LNCAP (cell line): ENCODE data around the gene LRFN2.

Experiments
- CTCF ChIP-seq: fragments of 450-650 bp; IDR thresholded peaks from 2 replicates; pipeline ENCODE4 v1.5.1; 2017; ENCODE audit warnings: mild to moderate bottlenecking

The LRFN2 gene

DNA sequence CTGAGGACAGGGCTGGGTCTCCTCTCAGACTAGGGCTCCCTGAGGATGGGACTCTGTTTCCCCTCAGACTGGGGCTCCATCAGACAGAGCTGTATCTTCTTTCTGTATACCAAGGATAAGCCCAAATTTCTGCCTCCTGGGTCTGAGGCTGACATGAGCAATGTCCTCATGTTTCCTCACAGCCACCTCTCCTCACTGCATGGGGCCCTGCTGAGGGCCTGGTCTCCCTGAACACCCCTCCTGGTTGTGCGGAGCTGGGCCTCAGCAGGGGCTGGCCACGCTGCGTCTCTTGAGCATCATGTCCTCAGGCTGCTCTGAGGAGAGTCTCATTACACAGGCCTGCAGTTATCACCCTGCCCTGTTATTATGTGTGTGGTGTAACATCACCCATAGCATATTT lies 144.6 kb downstream of the LRFN2 start:
- no peak for TF ChIP-seq CTCF

GRCh38 chr6:40441150-40441549 lies 146.0 kb downstream of the LRFN2 start:
- no peak for TF ChIP-seq CTCF

- no peak for TF ChIP-seq CTCF
Measured at GRCh38 chr6:40440053-40440452, 147.1 kb downstream of the LRFN2 start.

- TF ChIP-seq CTCF, result no peak
Measured at GRCh38 chr6:40439026-40439800, 148.0 kb downstream of the LRFN2 start.

DNA sequence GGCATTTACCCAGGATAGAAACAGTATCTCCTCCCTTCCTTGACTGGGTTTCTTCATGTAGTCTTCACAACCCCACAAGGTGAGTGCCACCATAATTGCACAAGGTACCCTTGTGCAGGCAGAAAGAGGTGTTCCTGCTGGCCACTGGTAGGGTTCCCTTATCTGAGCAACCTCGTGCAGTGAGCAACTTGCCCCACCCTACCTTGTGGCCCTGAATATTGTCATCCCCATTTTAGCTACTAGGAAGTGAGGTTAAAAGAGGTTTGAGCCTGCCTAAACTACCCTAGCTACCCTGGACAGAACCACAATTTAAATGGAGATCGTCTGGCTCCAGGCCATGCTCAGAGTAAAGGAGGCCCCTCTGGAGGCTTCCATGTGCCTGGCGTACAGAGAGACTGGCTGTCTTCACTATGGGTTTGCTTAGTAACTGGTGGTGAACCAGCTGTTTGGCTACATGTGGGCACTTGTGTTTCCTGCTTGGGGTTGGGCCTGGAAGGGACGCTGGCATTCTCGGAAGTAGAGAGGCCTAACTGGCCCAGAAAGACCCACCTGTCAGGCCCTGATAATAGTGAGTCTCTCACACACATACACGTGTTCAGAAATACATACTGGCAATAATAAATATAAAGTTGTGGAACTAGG lies 148.8 kb downstream of the LRFN2 start:
- no peak for TF ChIP-seq CTCF

DNA sequence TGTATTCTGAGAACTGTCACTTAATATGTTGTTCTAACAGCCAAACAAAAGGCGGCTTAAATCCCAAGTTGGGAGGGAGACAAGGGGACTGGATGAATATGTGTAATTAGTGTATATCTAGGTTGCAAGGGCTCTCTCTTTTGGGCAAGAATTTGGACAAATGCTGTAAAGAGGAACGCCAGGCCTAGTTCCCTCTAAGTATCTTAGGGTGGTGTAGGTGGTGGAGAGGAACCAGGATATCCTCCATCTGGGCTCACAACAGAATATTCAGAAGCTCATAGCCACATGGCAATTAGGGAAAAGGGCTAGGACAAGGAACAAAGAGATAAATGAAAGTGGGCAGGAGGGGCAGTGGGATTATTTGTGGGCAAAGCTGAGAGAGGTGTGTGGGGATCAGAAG lies 149.5 kb downstream of the LRFN2 start:
- no peak for TF ChIP-seq CTCF

DNA sequence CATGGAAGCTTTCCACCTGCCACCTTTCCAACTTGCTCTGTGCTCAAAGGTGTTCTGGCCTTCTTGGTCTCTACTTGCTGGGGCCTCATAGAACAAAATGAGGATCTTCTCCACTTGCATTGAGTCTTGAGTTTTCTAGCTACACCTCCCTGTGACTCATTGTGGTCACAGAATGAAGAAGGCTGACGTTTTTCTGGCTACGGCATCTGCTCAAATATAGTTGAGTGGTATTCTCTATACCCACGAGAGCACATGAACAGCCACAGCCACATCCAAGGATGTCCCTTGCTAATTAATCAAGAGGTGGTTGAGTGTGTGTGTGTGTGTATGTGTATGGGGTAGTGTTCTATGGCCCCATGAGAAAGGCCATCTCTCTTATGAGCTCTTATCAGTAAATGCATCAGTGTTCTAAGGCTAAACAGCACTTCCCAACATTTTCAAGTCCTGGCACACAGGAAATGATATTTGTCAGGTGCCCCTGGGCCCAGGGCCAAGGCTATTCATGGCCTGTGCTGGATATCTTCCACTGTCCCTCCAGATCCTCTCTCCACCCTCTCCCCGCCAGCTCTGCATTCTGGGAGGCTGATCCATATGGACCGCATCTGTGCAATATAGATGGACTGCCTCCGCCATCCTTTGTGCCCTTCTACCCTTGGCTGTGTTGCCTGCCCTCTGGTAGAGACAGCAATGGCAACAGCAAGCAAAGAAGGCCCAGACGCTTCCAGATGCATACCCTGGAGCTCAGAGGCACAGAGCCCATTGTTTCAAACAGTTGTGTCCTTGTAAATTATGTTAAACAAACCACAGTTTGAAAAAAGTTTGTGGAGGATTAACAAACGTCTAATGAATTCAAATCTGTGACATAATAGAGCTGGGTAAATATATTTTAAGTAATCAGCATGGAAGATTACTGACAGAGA lies 150.2 kb downstream of the LRFN2 start:
- no peak for TF ChIP-seq CTCF
